ENCODE data around the gene CR1. TPM values are rescaled to one million over a fixed set of nuclear protein-coding genes. Genes with fewer than 3 reads are reported as not detected.
"Not testable (repeated sequence)": the region's sequence is repeated elsewhere in the genome, so short reads cannot be mapped to it uniquely, and the experiment has no call there.

The CR1 gene
- total RNA-seq, 1 donor from 2014 or later, result not detected

- TF ChIP-seq, protein P1, sequence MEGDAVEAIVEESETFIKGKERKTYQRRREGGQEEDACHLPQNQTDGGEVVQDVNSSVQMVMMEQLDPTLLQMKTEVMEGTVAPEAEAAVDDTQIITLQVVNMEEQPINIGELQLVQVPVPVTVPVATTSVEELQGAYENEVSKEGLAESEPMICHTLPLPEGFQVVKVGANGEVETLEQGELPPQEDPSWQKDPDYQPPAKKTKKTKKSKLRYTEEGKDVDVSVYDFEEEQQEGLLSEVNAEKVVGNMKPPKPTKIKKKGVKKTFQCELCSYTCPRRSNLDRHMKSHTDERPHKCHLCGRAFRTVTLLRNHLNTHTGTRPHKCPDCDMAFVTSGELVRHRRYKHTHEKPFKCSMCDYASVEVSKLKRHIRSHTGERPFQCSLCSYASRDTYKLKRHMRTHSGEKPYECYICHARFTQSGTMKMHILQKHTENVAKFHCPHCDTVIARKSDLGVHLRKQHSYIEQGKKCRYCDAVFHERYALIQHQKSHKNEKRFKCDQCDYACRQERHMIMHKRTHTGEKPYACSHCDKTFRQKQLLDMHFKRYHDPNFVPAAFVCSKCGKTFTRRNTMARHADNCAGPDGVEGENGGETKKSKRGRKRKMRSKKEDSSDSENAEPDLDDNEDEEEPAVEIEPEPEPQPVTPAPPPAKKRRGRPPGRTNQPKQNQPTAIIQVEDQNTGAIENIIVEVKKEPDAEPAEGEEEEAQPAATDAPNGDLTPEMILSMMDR (IDR thresholded peaks at IDR 0.05; ENCODE audit: insufficient read depth, low read length, severe bottlenecking), result no peak
- Histone ChIP-seq H3K36me3 (ENCODE audit: control insufficient read depth, insufficient read depth, low read length) (no peaks in the 10 kb centered on the region), H3K27me3 (ENCODE audit: control insufficient read depth, insufficient read depth, low read length) (peaks cover 2% of the 10 kb centered on the region), H3K4me3 (ENCODE audit: low read depth, low read length) (no peak overlapping the region)
- FAIRE-seq (no peak), DNase-seq (ENCODE audit: low read depth) (no peak)
Observed at GRCh38 chr1:207605444-207606361, 109.7 kb downstream of the CR1 start.

DNA sequence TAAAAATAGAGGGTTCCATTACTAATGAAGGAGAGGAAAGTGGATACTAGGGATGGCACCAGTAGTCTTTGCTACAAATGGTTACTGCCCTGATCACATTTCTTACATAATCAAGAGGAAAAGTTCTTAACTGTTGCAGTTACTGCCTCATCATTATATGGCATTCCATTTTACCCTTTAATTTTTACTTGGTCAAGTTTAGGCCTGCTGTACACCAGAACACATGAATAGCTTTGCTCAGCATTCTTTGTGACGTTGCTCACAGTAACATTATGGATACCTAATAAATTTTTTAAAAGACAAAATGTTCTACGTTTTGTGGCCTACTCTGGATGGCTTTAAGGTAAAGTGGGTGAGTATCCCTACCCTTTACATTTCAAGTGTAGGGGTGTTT lies 110.4 kb downstream of the CR1 start:
- Histone ChIP-seq H3K4me3 (ENCODE audit: low read depth, low read length) (no peak overlapping the region), H3K36me3 (ENCODE audit: control insufficient read depth, insufficient read depth, low read length) (no peaks in the 10 kb centered on the region), H3K27me3 (ENCODE audit: control insufficient read depth, insufficient read depth, low read length) (peaks cover 2% of the 10 kb centered on the region)
- no peak for FAIRE-seq
- TF ChIP-seq, protein P1 (IDR thresholded peaks at IDR 0.05; ENCODE audit: insufficient read depth, low read length, severe bottlenecking), result no peak
- DNase-seq (ENCODE audit: low read depth), result peak; percentile 72

- TF ChIP-seq, protein P1 (IDR thresholded peaks at IDR 0.05; ENCODE audit: insufficient read depth, low read length, severe bottlenecking), result no peak
- Histone ChIP-seq H3K27me3 (ENCODE audit: control insufficient read depth, insufficient read depth, low read length) (no peaks in the 10 kb centered on the region), H3K4me3 (ENCODE audit: low read depth, low read length) (no peak overlapping the region), H3K36me3 (ENCODE audit: control insufficient read depth, insufficient read depth, low read length) (no peaks in the 10 kb centered on the region)
- DNase-seq (ENCODE audit: low read depth) (no peak), FAIRE-seq (no peak)
Observed at GRCh38 chr1:207612762-207613161, 116.8 kb downstream of the CR1 start.

GRCh38 chr1:207619871-207620542 lies 124.0 kb downstream of the CR1 start:
- H3K27me3 ChIP-seq (ENCODE audit: control insufficient read depth, insufficient read depth, low read length), result no peaks in the 10 kb centered on the region
- H3K36me3 ChIP-seq (ENCODE audit: control insufficient read depth, insufficient read depth, low read length), result no peaks in the 10 kb centered on the region
- FAIRE-seq, result no peak
- DNase-seq (ENCODE audit: low read depth), result peak; percentile 55
- no peak overlapping the region for H3K4me3 ChIP-seq (ENCODE audit: low read depth, low read length)
- TF ChIP-seq, protein P1 (IDR thresholded peaks at IDR 0.05; ENCODE audit: insufficient read depth, low read length, severe bottlenecking), result peak; percentile 82

DNA sequence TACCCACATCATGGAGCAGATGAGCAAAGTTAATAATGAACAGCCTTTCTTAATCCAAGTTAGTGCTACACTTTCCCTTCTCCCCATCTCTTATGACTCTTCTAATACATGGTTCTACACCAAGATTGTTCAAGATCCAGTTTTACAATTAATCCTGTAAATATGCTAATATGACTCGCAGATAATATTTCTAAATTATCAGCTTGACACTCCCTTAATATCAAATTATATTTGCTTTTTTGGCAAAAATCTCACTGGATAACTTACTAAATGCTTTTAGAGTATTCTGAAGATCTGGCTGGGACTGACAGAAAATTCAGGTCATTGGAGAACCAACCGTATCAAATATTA lies 124.6 kb downstream of the CR1 start:
- DNase-seq (ENCODE audit: low read depth), result no peak
- Histone ChIP-seq H3K4me3 (ENCODE audit: low read depth, low read length) (no peak overlapping the region), H3K27me3 (ENCODE audit: control insufficient read depth, insufficient read depth, low read length) (no peaks in the 10 kb centered on the region), H3K36me3 (ENCODE audit: control insufficient read depth, insufficient read depth, low read length) (no peaks in the 10 kb centered on the region)
- TF ChIP-seq, protein P1 (IDR thresholded peaks at IDR 0.05; ENCODE audit: insufficient read depth, low read length, severe bottlenecking), result no peak
- no peak for FAIRE-seq

- DNase-seq (ENCODE audit: low read depth); H3K36me3 ChIP-seq (ENCODE audit: control insufficient read depth, insufficient read depth, low read length); H3K27me3 ChIP-seq (ENCODE audit: control insufficient read depth, insufficient read depth, low read length); H3K4me3 ChIP-seq (ENCODE audit: low read depth, low read length); FAIRE-seq: not testable (repeated sequence)
Observed at GRCh38 chr1:207625504-207626071, 129.6 kb downstream of the CR1 start.

All from bronchial epithelial cell (primary cell).